GM12872 (cell line): ENCODE measurements around the gene GOLT1A.

Source experiments
- TF ChIP-seq, protein P1 (sequence below): IDR thresholded peaks from 3 replicates; pipeline ENCODE4 v1.5.1; 2011; ENCODE audit warnings: low read depth, mild to moderate bottlenecking, low read length, moderate library complexity; ENCODE audit not compliant: insufficient read depth

The GOLT1A gene

GRCh38 chr1:204199579-204199978, 14.2 kb downstream of the GOLT1A start:
- TF ChIP-seq, protein P1, sequence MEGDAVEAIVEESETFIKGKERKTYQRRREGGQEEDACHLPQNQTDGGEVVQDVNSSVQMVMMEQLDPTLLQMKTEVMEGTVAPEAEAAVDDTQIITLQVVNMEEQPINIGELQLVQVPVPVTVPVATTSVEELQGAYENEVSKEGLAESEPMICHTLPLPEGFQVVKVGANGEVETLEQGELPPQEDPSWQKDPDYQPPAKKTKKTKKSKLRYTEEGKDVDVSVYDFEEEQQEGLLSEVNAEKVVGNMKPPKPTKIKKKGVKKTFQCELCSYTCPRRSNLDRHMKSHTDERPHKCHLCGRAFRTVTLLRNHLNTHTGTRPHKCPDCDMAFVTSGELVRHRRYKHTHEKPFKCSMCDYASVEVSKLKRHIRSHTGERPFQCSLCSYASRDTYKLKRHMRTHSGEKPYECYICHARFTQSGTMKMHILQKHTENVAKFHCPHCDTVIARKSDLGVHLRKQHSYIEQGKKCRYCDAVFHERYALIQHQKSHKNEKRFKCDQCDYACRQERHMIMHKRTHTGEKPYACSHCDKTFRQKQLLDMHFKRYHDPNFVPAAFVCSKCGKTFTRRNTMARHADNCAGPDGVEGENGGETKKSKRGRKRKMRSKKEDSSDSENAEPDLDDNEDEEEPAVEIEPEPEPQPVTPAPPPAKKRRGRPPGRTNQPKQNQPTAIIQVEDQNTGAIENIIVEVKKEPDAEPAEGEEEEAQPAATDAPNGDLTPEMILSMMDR, result no peak

DNA sequence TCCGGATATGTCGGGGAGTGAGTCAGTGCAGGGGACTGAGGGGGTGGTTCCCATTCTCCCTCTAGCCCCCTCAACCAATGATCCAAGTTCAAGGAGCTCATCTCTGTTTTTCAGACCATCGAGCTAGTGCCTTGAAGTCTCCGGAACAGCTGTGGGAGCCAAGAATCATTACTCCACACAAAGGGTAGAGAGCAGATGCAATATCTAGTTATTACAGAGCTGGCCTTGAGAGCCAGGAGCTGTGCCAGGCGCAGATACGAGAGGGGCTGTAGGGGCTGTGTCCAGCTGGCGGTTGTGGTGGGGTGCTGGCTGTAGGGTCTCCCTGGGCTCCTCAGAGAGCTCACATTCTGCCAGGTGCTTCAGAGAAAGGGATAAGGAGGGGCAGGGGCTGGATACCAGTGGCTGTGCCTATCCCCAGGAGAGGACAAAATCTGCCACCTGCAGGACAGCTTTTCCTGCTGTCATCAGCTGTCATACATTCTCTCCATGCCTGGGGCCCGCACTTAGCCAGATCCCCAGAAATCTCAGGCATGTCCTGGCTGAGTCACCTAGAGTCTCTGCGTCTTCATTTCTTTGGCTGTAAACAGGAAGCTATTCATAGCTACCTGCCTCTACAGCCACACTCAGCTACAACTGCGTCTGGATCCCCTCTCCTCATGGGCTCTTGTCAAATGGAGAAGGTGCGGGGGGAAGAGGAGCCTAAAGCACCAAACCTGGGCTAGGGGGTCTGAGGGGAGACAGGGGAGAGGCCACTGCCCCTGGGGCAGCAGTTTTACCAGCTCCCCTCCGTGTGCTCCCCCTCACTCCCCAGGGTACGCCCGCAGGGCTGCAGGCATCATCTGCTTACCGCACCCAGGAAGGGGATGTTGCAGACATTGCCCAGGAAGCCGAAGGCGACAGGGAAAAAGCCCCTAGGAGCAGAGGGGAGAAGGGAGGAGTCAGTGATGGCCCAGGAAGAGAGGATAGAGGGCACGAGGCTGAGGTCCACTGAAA, 15.1 kb downstream of the GOLT1A start:
- TF ChIP-seq, protein P1, result no peak

DNA sequence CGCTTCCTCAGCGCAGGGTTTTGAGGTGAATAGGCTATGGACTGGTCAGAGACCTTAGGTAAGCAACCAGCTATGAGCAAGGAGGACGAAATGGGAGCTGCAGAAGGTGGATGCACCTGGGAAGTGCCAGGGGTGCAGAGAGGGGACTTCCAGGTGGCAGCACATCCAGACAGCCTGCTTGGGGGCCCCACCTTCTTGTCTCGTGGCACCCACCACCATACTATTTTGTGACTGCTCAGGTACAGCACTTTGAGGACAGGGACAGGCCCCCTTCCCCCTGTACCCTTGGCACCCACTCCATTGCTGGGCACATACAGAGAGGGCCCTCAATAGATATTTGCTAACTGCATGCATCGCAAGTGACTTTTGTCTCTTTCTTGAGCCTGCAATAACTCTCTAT, 16.7 kb downstream of the GOLT1A start:
- TF ChIP-seq, protein P1, result no peak

- TF ChIP-seq, protein P1, result no peak
Measured at GRCh38 chr1:204196068-204196795, 17.6 kb downstream of the GOLT1A start, which contains the start of gene KISS1. Gene KISS1, minus strand, starts transcription at chr1:204196491. Its CDS starts 3,615 bp downstream, at chr1:204192876.

GRCh38 chr1:204194771-204195170, 19.0 kb downstream of the GOLT1A start:
- TF ChIP-seq, protein P1, result no peak

- TF ChIP-seq, protein P1, result no peak
Measured at GRCh38 chr1:204194080-204194479, 19.7 kb downstream of the GOLT1A start.
